ENCODE results near the gene NEIL1.
"Not testable (repeated sequence)": the region's sequence is repeated elsewhere in the genome, so short reads cannot be mapped to it uniquely, and the experiment has no call there.

NEIL1 gene

GRCh38 chr15:75332093-75332492 lies 14.7 kb upstream of the NEIL1 start:
- not testable (repeated sequence) for DNase-seq (ENCODE audit: low read depth in 2 of 2, low spot score in 1 of 2)

GRCh38 chr15:75333654-75334419 lies 13.0 kb upstream of the NEIL1 start:
- not testable (repeated sequence) for DNase-seq (ENCODE audit: low read depth in 2 of 2, low spot score in 1 of 2)

- DNase-seq (ENCODE audit: low read depth in 2 of 2, low spot score in 1 of 2) = no peak
Measured at GRCh38 chr15:75335313-75335704, 11.5 kb upstream of the NEIL1 start.

DNA sequence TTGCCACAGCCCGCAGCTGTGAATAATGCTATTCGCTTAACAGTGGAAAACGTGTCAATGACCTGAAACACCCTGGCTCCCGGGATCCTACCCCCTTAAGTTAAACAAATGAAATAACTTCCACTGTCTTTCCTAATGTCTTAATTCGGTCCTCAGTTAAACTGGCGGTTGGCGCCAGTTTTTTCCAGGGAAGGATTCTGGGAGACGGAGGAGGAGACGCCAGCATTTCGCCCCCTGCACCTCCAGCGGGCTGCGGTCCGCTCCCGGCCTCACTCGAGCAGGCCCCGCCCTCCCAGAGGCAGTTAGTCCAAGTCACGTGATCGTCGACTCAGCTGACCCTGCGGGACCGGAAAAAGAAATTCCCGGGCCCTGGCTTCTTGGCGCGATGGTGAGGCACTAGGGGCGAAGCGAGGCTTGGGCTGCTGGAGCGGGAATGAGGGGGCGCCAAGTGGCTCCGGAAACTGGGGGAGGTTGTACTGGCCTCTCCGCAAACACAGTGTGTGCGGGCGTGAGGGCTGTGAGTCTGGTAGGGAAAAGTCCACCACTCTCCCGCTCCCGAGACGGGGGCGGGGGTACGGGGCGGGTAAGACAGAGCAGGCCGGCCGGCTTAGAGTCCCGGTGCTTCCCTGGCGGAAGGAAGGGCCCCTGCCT lies 11.0 kb upstream of the NEIL1 start, which contains the start of gene COMMD4:
TSS of gene COMMD4 (plus strand) at position 359 of the 651 bp plus-strand sequence. CDS start at position 386, 27 bp downstream.
- peak; percentile 37 to 49 for DNase-seq (ENCODE audit: low read depth in 2 of 2, low spot score in 1 of 2)

DNA sequence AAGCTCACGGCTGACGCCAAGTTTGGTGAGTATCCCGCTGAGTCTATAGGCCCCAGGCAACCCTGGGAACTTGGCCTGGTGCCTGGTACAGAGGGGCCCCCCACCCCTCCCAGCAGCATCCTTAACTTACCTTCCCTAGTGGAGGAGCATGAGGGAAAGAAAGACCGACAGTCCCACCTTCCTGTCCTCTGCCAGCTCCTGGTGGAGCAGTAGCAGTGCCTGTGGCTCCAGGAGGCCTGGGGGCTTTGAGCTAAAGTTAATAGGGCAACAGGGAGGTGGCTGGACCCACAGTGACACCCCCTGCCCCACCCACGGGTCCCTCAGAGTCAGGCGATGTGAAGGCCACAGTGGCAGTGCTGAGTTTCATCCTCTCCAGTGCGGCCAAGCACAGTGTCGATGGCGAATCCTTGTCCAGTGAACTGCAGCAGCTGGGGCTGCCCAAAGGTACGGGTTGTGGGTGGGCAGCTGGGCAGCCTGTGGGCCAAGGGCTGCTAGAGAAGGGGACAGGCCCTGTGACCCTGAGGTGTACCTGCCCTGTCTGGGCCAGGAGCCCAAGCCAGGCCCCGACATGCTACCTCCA lies 8.1 kb upstream of the NEIL1 start:
- DNase-seq (ENCODE audit: low read depth in 2 of 2, low spot score in 1 of 2) = no peak

DNA sequence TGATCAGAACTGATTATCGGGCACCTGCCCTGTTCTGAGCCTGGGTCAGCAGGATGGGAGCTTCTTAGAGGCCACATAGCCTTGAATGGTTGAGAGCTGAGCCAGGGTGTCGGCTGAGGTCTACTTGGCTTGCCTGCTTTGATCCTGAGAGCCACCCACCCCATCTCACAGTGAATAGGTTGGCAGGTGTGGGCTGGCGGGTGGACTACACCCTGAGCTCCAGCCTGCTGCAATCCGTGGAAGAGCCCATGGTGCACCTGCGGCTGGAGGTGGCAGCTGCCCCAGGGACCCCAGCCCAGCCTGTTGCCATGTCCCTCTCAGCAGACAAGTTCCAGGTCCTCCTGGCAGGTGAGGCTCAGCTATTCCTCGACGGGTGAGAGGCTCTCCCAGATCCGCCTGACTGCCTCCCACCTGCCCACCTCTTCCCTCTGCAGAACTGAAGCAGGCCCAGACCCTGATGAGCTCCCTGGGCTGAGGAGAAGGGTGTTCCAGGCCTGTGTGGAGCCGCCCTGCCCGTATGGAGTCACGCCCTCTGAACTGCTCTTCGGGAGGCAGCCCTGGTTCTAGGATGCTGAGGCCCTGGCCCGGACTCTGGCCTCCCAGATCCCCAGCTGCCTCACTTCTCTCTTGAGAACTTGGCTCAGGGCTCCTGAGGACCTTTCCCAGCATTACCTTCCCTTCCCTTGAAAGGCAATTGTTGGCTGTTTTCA lies 7.2 kb upstream of the NEIL1 start:
- no peak for DNase-seq (ENCODE audit: low read depth in 2 of 2, low spot score in 1 of 2)

DNA sequence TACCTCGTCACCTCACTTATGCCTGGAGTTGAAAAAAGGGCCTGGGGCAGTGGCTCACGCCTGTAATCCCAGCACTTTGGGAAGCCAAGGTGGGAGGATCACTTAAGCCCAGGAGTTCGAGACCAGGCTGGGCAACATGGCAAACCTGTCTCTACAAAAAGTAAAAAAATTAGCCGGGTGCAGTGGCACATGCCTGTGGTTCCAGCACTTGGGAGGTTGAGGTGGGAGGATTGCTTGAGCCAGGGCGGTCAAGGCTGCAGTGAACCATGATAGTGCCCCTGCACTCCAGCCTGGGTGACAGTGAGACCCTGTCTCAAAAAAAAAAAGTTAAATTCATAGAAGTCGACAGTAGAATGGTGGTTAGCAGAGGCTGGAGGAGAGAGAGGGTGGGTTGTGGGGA lies 4.6 kb upstream of the NEIL1 start:
- DNase-seq (ENCODE audit: low read depth in 2 of 2, low spot score in 1 of 2) = no peak

DNA sequence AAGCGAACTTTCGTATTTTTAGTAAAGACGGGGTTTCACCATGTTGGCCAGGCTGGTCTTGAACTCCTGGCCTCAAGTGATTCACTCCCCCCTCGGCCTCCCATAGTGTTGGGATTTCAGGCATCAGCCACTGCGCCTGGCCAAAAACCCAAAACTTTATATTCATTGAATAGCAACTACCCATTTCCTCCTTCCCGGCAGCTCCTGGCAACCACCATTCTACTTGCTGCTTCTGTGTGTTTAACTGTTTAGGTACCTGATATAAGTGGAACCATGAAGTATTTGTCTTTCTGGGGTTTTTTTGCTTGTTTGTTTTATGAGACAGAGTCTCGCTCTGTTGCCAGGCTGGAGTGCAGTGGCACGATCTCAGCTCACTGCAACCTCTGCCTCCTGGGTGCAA lies 2.9 kb upstream of the NEIL1 start:
- not testable (repeated sequence) for DNase-seq (ENCODE audit: low read depth in 2 of 2, low spot score in 1 of 2)

- DNase-seq (ENCODE audit: low read depth in 2 of 2, low spot score in 1 of 2) = peak in 1 of 2 donors; percentile 28
Measured at GRCh38 chr15:75347222-75348033, 589 bp downstream of the NEIL1 start.

DNA sequence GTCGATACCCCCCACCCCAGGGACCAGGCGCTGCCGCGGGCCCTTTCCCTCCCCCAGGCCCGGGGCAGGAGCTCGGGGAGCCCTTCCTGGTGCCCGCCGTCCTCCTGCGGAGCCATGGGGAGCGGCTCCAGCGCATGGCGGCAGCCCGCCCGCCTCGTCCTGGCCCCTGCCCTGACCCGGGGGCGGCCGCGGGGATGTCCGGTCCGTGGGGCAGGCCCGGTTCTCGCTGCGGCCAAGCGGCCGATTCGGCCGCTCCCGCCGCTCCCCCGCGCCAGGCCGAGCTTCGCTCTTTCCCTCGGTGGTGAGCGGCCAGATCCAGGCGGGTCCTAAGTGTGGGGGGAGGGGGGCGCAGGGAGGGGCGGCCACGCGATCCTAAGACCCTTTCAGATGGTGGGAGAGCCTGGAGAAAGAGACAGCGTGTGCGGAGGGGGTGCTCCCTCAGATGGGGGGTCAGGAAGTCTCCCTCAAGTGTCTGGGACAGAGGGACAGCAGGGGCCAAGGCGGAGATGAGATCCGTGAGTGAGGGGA lies 1.3 kb downstream of the NEIL1 start:
- no peak for DNase-seq (ENCODE audit: low read depth in 2 of 2, low spot score in 1 of 2)

DNA sequence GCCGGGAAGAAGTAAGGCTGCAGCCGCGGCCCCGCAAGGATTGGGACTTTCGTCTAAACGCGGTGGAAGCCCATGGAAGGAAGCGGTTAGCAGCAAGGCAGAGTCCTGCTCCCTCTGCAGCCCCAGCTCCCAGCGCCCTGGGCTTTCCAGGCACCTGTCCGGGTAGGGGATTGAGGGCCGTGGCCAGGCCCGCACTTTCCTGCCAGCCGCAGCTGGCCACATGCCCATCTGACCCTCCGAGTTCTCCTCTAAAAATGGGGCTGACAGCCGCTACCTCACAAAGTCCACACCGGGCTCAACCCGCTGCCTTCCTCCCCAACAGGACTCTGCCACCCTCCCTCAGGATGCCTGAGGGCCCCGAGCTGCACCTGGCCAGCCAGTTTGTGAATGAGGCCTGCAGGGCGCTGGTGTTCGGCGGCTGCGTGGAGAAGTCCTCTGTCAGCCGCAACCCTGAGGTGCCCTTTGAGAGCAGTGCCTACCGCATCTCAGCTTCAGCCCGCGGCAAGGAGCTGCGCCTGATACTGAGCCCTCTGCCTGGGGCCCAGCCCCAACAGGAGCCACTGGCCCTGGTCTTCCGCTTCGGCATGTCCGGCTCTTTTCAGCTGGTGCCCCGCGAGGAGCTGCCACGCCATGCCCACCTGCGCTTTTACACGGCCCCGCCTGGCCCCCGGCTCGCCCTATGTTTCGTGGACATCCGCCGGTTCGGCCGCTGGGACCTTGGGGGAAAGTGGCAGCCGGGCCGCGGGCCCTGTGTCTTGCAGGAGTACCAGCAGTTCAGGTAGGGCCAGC lies 1.9 kb downstream of the NEIL1 start:
- DNase-seq (ENCODE audit: low read depth in 2 of 2, low spot score in 1 of 2) = no peak

DNA sequence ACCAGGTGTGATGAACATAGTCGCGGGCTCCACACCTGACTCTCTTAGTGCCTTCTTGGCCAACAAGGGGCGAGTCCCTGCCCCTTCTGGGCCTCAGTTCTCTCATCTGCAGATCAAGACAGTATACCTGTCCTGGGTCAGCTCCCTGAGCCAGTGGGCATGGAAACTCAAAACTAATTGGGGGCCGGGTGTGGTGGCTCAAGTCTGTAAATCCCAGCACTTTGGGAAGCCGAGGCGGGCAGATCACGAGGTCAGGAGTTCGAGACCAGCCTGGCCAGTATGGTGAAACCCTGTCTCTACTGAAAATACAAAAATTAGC lies 2.5 kb downstream of the NEIL1 start:
- DNase-seq (ENCODE audit: low read depth in 2 of 2, low spot score in 1 of 2) = not testable (repeated sequence)

DNA sequence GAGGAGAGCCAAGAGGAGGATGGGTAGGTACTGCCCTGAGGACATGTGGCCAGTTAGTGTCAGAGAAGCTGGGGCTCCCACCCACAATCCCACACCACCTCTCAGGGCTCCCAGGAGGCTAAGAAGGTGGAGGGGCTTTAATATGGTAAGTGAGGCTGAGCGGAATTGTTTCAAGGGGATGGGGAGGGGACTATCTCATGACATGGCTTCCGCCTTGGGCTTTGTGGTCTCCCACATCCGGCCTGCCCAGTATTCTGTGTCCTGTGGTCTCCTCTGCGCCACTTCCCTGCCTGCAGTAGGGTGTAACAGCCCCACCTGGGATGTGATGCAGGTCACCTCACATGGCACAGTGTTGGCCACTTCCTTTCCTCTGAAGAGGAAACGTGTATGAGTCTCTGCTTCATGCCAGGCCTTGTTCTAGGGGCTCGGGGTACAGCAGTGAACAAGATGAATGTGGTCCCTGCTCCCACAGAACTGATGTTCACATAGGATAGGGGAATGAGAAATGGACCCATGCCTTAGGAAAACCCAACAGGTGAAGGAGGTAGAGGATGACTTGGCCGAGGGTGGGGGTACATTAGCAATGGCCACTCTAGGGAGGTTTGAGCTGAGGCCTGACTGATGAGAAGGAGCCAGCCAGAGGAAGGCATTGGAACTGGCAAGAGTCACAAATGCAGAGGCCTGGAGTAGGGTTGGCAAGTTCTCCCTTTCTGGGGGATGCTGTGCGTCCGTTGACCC lies 3.2 kb downstream of the NEIL1 start:
- peak; percentile 45 to 56 for DNase-seq (ENCODE audit: low read depth in 2 of 2, low spot score in 1 of 2)

GRCh38 chr15:75350601-75351361 lies 3.9 kb downstream of the NEIL1 start:
- no peak for DNase-seq (ENCODE audit: low read depth in 2 of 2, low spot score in 1 of 2)

DNA sequence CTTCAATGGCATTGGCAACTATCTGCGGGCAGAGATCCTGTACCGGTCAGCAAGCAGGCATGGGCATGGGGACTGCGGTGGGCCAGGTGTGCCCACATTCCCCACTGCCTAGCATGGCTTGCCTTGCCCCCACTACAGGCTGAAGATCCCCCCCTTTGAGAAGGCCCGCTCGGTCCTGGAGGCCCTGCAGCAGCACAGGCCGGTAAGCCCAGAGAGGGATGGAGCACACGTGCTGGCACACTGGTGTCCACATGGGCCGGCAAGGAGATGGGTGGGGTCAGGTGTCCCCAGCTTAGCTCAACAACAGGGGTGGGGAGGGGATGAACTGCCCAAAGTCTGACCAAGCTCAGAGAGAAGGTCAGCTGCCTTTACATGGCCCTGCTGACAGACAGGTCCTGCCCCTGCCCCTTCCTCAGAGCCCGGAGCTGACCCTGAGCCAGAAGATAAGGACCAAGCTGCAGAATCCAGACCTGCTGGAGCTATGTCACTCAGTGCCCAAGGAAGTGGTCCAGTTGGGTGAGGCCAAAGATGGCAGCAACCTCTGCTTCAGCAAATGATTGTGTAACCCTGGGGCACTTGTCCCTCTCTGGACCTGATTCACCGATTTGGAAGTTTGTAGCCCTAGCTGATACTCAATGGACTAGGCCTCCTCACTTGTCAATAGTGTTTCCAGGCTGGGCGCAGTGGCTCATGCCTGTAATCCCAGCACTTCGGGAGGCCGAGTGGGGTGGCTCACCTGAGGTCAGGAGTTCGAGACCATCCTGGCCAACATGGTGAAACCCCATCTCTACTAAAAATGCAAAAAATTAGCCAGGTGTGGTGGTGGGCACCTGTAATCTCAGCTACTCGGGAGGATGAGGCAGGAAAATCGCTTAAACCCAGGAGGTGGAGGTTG lies 5.6 kb downstream of the NEIL1 start:
- DNase-seq (ENCODE audit: low read depth in 2 of 2, low spot score in 1 of 2) = no peak

GRCh38 chr15:75353604-75354003 lies 6.8 kb downstream of the NEIL1 start:
- no peak for DNase-seq (ENCODE audit: low read depth in 2 of 2, low spot score in 1 of 2)

DNA sequence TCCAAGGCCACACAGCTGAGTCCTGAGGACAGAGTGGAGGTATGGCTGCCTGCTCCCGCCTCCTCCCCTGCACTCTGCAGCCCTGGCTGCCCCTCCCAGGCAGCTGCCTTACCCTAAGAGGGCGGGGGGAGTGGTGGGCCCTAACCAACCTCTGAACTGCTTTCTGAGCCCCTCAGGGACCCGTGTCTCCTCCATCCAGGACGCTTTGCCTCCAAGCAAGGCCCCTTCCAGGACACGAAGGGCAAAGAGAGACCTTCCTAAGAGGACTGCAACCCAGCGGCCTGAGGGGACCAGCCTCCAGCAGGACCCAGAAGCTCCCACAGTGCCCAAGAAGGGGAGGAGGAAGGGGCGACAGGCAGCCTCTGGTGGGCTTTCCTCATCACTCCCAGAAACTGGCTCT lies 7.6 kb downstream of the NEIL1 start:
- no peak for DNase-seq (ENCODE audit: low read depth in 2 of 2, low spot score in 1 of 2)

All from stimulated activated CD8-positive, alpha-beta memory T cell treated with anti-CD3 and anti-CD28 coated beads, Interleukin-4, amount 100 ng/mL, for 4 hours (primary cell).